IMR-90 (cell line): ENCODE measurements around the gene EPB41L1. TPM values are rescaled to one million over a fixed set of nuclear protein-coding genes. Genes with fewer than 3 reads are reported as not detected.

Experiments
- ATAC-seq: fragments of 200-7000 bp; cut with Tn5 transposase; 2 replicates; pipeline ENCODE4 v1.9.1; 2020; ENCODE audit warnings: low read depth, mild to moderate bottlenecking, moderate library complexity
- BruUV-seq: library from RNA; stranded (reverse); fragments of 400-500 nt; replicated peaks from 2 replicates; lab custom pipeline; 2021; lab: Mats Ljungman, UMichigan
- CTCF ChIA-PET: fragments of 300-600 bp; formaldehyde crosslinking; extraction: SDS; loops from one replicate; lab custom pipeline; 2021; ENCODE audit warnings: antibody characterized with exemption; lab: Yijun Ruan, JAX
- POLR2A ChIA-PET: fragments of 300-600 bp; sonication (Branson Sonifier 250); formaldehyde crosslinking; loops from one replicate; lab custom pipeline; 2022; ENCODE audit warnings: antibody characterized with exemption; ENCODE audit not compliant: unreplicated experiment; lab: Charles Lee
- DNase-seq: peaks from one replicate; pipeline ENCODE4 v3.0.0; 2013
- H2AFZ ChIP-seq: replicated peaks from 2 replicates; pipeline ENCODE3; 2013; ENCODE audit warnings: low read length, mild to moderate bottlenecking; ENCODE audit not compliant: poor library complexity
- H2AK5ac ChIP-seq: 2 replicates; pipeline ENCODE4 v1.6.1; 2013; ENCODE audit warnings: low read depth, low read length, inconsistent platforms
- H2AK9ac ChIP-seq: replicated peaks from 2 replicates; pipeline ENCODE3; 2013; ENCODE audit warnings: mild to moderate bottlenecking, low read depth, low read length, moderate library complexity; ENCODE audit not compliant: poor library complexity
- H2BK120ac ChIP-seq: 2 replicates; pipeline ENCODE4 v1.6.1; 2013; ENCODE audit warnings: low read depth, low read length, inconsistent platforms
- H2BK15ac ChIP-seq: 3 replicates; pipeline ENCODE4 v1.6.1; 2013; ENCODE audit warnings: low read depth, low read length, inconsistent platforms
- H2BK20ac ChIP-seq: 2 replicates; pipeline ENCODE4 v1.6.1; 2013; ENCODE audit warnings: low read depth, mild to moderate bottlenecking, inconsistent platforms, low read length, moderate library complexity
- H2BK5ac ChIP-seq: 2 replicates; pipeline ENCODE4 v1.6.1; 2013; ENCODE audit warnings: mild to moderate bottlenecking, low read depth, low read length, inconsistent platforms; ENCODE audit not compliant: poor library complexity, severe bottlenecking
- H3K14ac ChIP-seq: replicated peaks from 2 replicates; pipeline ENCODE4 v1.6.1; 2013; ENCODE audit warnings: low read depth, low read length, inconsistent platforms
- H3K18ac ChIP-seq: 2 replicates; pipeline ENCODE4 v1.6.1; 2013; ENCODE audit warnings: low read depth, low read length, control low read depth
- H3K23ac ChIP-seq: 2 replicates; pipeline ENCODE4 v1.6.1; 2013; ENCODE audit warnings: low read depth, low read length, inconsistent platforms
- H3K27ac ChIP-seq: 2 replicates; pipeline ENCODE4 v1.5.1; 2013; ENCODE audit warnings: mild to moderate bottlenecking, control low read depth, low read length; ENCODE audit not compliant: insufficient read depth
- H3K27me3 ChIP-seq: 2 replicates; pipeline ENCODE4 v1.6.1; 2013; ENCODE audit warnings: low read length; ENCODE audit not compliant: control insufficient read depth, insufficient read depth
- H3K36me3 ChIP-seq: 2 replicates; pipeline ENCODE4 v1.6.1; 2013; ENCODE audit warnings: low read length, mixed read lengths; ENCODE audit not compliant: control insufficient read depth, insufficient read depth
- H3K4ac ChIP-seq: 2 replicates; pipeline ENCODE4 v1.6.1; 2013; ENCODE audit warnings: low read depth, low read length, inconsistent platforms
- H3K4me1 ChIP-seq: 2 replicates; pipeline ENCODE4 v1.6.1; 2013; ENCODE audit warnings: low read length, mixed read lengths; ENCODE audit not compliant: control insufficient read depth, insufficient read depth
- H3K4me2 ChIP-seq: 2 replicates; pipeline ENCODE4 v1.6.1; 2013; ENCODE audit warnings: low read depth, mild to moderate bottlenecking, control low read depth, low read length, moderate library complexity
- H3K4me3 ChIP-seq: 2 replicates; pipeline ENCODE4 v1.5.1; 2013; ENCODE audit warnings: low read depth, mild to moderate bottlenecking, control low read depth, low read length, moderate library complexity; ENCODE audit not compliant: insufficient read depth
- H3K56ac ChIP-seq: 2 replicates; pipeline ENCODE4 v1.6.1; 2013; ENCODE audit warnings: low read length, inconsistent platforms; ENCODE audit not compliant: insufficient read depth; ENCODE audit errors: extremely low read depth
- H3K79me1 ChIP-seq, 2 experiments: 2 replicates each; pipeline ENCODE4 v1.6.1; 2013; ENCODE audit warnings: low read length in 2 of 2, inconsistent platforms in 1 of 2, low read depth in 1 of 2
- H3K9ac ChIP-seq: 2 replicates; pipeline ENCODE4 v1.6.1; 2013; ENCODE audit warnings: low read depth, low read length, control low read depth
- H3K9me1 ChIP-seq: 2 replicates; pipeline ENCODE4 v1.6.1; 2013; ENCODE audit warnings: low read length, inconsistent platforms; ENCODE audit not compliant: insufficient read depth
- H3K9me3 ChIP-seq: 2 replicates; pipeline ENCODE4 v1.6.1; 2013; ENCODE audit warnings: low read length; ENCODE audit not compliant: control insufficient read depth, insufficient read depth
- H4K20me1 ChIP-seq: 2 replicates; pipeline ENCODE4 v1.6.1; 2013; ENCODE audit warnings: low read length, inconsistent platforms; ENCODE audit not compliant: insufficient read depth
- H4K5ac ChIP-seq: 2 replicates; pipeline ENCODE4 v1.6.1; 2013; ENCODE audit warnings: mild to moderate bottlenecking, low read depth, low read length, control low read depth
- H4K8ac ChIP-seq, 2 experiments: 2 replicates each; pipeline ENCODE4 v1.6.1; 2013; ENCODE audit warnings: low read depth in 2 of 2, low read length in 2 of 2, control low read depth in 1 of 2, inconsistent platforms in 1 of 2
- H4K91ac ChIP-seq: 2 replicates; pipeline ENCODE4 v1.6.1; 2013; ENCODE audit warnings: low read depth, low read length, inconsistent platforms; ENCODE audit not compliant: insufficient read depth
- CTCF ChIP-seq: conservative IDR thresholded peaks from 2 replicates; pipeline ENCODE4 v1.5.1; 2012; ENCODE audit warnings: mild to moderate bottlenecking, low read depth, low read length, improper control_type of control experiment
- FOS ChIP-seq: fragments of 150-350 bp; IDR thresholded peaks from 2 replicates; pipeline ENCODE4 v1.6.1; 2016; ENCODE audit warnings: low read depth, low read length
- RAD21 ChIP-seq: IDR thresholded peaks from 2 replicates; pipeline ENCODE4 v1.6.1; 2012; ENCODE audit warnings: low read length, improper control_type of control experiment
- SMC3 ChIP-seq: fragments of 150-350 bp; IDR thresholded peaks from 2 replicates; pipeline ENCODE4 v1.6.1; 2016; ENCODE audit warnings: low read depth, mild to moderate bottlenecking, antibody characterized with exemption, low read length, moderate library complexity
- WGBS, 2 experiments: methylation state at CpG; one replicate each; pipeline versions ENCODE4 v1.1.5 to v1.1.7; 2013; ENCODE audit warnings: missing lambda C conversion rate in 2 of 2; ENCODE audit not compliant: insufficient read length in 1 of 2; ENCODE audit errors: extremely low coverage in 2 of 2; 5-methylcytosine and 5-hydroxymethylcytosine counted together
- dilution Hi-C: fragments of 300-500 bp; cut with HindIII; formaldehyde crosslinking; loops from one replicate; pipeline ENCODE4 v1.14.3; 2018; ENCODE audit warnings: low sequenced_read_pairs; ENCODE audit not compliant: unreplicated experiment
- in situ Hi-C: fragments of 300-500 bp; cut with MboI; formaldehyde crosslinking; loops from 3 replicates; pipeline ENCODE4 v1.14.3; 2019; ENCODE audit warnings: low sequenced_read_pairs, inconsistent platforms, mixed read lengths
- intact Hi-C: fragments of 100-400 bp; cut with micrococcal nuclease; formaldehyde crosslinking; loops from 2 replicates; pipeline ENCODE4 v1.10.0; 2022
- polyA plus RNA-seq, 3 experiments: library from polyadenylated mRNA; depleted of rRNA; stranded (reverse); fragments of >200 nt; gene quantifications; 2 replicates each; pipeline ENCODE4 v1.2.3, GENCODE V29; 2012; ENCODE audit warnings: low replicate concordance in 1 of 3
- total RNA-seq: library from RNA; depleted of rRNA; stranded (reverse); fragments of >200 nt; gene quantifications from 2 replicates; pipeline ENCODE4 v1.2.3, GENCODE V29; 2012

Gene EPB41L1
- total and polyA plus RNA-seq, 2 of the 4 experiments (the other 2 are of a cell fraction): 12.5 to 33.7 TPM

GRCh38 chr20:36199345-36200257, 45.1 kb downstream of the EPB41L1 start:
- BruUV-seq: no TSS peak
- dilution Hi-C loops: no loop called here

More at GRCh38 chr20:36199345-36200257, 45.1 kb downstream of the EPB41L1 start:
- 100% methylated on average over 1 of the region's 6 CpGs; no CpG with 5 or more reads in 1 of the 2 experiments for WGBS, 2 experiments
- DNase-seq (peak; percentile 75), ATAC-seq (peak; percentile 99)
- H2AFZ ChIP-seq: peak overlapping the region; percentile 29
- no peaks in the 10 kb centered on the region for H3K9me1 ChIP-seq
- H3K27me3 ChIP-seq: no peaks in the 10 kb centered on the region
- in situ Hi-C loops: loop anchor here (5.0 to 25.0 kb wide), 2 partner anchors 42 to 713 kb away; no protein-coding TSS in a partner anchor
- no peaks in the 10 kb centered on the region for H3K9me3 ChIP-seq
- H3K9ac ChIP-seq: no peak overlapping the region
- H2BK15ac ChIP-seq: no peak overlapping the region
- H2BK20ac ChIP-seq: no peak overlapping the region
- intact Hi-C loops: loop anchor here (1.0 kb wide), 2 partner anchors 43 to 204 kb away; no protein-coding TSS in a partner anchor
- no peak overlapping the region for H3K56ac ChIP-seq
- no peak overlapping the region for H2BK5ac ChIP-seq
- ChIA-PET POLR2A (interaction anchor here (0.5 kb wide), 1 partner anchor 403 kb away, joined by 19 read pairs; no protein-coding TSS in a partner anchor), CTCF (interaction anchor here (0.5 to 2.2 kb wide), 8 partner anchors 15 to 554 kb away, joined by 3 to 8 read pairs (median 3); no protein-coding TSS in a partner anchor)
- H3K27ac ChIP-seq: no peak overlapping the region
- no peak overlapping the region for H4K5ac ChIP-seq
- no peaks in the 10 kb centered on the region for H3K4me1 ChIP-seq
- no peak overlapping the region for H3K18ac ChIP-seq
- H2AK9ac ChIP-seq: peak overlapping the region; percentile 22
- H4K20me1 ChIP-seq: no peaks in the 10 kb centered on the region
- TF ChIP-seq FOS (no peak), SMC3 (peak; percentile 87), CTCF (peak; percentile 92), RAD21 (peak; percentile 90)
- no peak overlapping the region for H2AK5ac ChIP-seq
- no peaks in the 10 kb centered on the region for H3K79me1 ChIP-seq
- H3K4me2 ChIP-seq: no peak overlapping the region
- H2BK120ac ChIP-seq: no peak overlapping the region
- no peak overlapping the region for H3K4ac ChIP-seq
- H3K4me3 ChIP-seq: no peak overlapping the region
- H4K91ac ChIP-seq: no peak overlapping the region
- H4K8ac ChIP-seq: no peak overlapping the region
- peaks cover 5% of the 10 kb centered on the region for H3K36me3 ChIP-seq
- no peak overlapping the region for H3K14ac ChIP-seq
- H3K23ac ChIP-seq: no peak overlapping the region
